Body of pancreas (tissue), 4 donors: Measurements from ENCODE around the gene GLMN.

Experiments
- POLR2A ChIP-seq, 3 donors: fragments of 450-650 bp; IDR thresholded peaks; one replicate each; pipeline ENCODE4 v1.6.1; 2016; ENCODE audit warnings: antibody characterized with exemption in 3 of 3, mild to moderate bottlenecking in 2 of 3
- TF ChIP-seq, protein P1 (sequence below), 7 experiments: fragments of 450-650 bp in 4 of 7; fragments of 200-600 bp in 3 of 7; sonication (generic) in 3 of 7; IDR thresholded peaks; one replicate each; pipeline ENCODE4 v1.5.1; 2016 to 2019; ENCODE audit warnings: antibody characterized with exemption in 7 of 7

DNA sequence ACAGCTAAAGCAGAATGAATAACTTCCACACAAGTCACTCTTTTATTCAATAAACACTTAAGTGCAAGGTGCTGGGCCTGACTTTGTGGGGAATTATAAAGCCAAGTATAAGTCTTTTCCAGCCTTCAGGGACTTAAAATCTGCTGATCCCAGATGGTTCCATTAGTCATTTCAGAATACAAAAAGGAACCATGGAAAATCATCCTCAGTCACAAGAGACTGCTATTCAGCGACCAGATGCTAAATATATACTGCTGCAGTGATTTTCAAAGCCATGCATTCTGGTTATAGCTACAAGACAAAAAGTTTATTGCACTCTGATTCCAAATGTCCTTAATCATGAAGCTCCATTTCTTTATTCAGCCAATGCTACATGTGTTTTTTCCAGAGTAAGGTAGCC is 25.7 kb downstream of the GLMN start:
- TF ChIP-seq, protein P1, sequence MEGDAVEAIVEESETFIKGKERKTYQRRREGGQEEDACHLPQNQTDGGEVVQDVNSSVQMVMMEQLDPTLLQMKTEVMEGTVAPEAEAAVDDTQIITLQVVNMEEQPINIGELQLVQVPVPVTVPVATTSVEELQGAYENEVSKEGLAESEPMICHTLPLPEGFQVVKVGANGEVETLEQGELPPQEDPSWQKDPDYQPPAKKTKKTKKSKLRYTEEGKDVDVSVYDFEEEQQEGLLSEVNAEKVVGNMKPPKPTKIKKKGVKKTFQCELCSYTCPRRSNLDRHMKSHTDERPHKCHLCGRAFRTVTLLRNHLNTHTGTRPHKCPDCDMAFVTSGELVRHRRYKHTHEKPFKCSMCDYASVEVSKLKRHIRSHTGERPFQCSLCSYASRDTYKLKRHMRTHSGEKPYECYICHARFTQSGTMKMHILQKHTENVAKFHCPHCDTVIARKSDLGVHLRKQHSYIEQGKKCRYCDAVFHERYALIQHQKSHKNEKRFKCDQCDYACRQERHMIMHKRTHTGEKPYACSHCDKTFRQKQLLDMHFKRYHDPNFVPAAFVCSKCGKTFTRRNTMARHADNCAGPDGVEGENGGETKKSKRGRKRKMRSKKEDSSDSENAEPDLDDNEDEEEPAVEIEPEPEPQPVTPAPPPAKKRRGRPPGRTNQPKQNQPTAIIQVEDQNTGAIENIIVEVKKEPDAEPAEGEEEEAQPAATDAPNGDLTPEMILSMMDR (IDR thresholded peaks at IDR 0.05), result no peak
- no peak for TF ChIP-seq POLR2A (IDR thresholded peaks at IDR 0.05)
